OCI-LY7 (cell line): Measurements from ENCODE around the gene GOLGA6B. TPM values are rescaled to one million over a fixed set of nuclear protein-coding genes. Genes with fewer than 3 reads are reported as not detected.
"Not testable (repeated sequence)": the region's sequence is repeated elsewhere in the genome, so short reads cannot be mapped to it uniquely, and the experiment has no call there.

Experiments used
- BruUV-seq: library from RNA; stranded (reverse); fragments of 400-500 nt; replicated peaks from 2 replicates; lab custom pipeline; 2021; lab: Mats Ljungman, UMichigan
- CTCF ChIA-PET: fragments of 300-600 bp; sonication (Branson Sonifier 250); formaldehyde crosslinking; loops from one replicate; lab custom pipeline; 2022; ENCODE audit warnings: antibody characterized with exemption; ENCODE audit not compliant: unreplicated experiment; lab: Charles Lee
- POLR2A ChIA-PET: fragments of 300-600 bp; sonication (Branson Sonifier 250); formaldehyde crosslinking; loops from one replicate; lab custom pipeline; 2022; ENCODE audit warnings: antibody characterized with exemption; lab: Charles Lee
- DNase-seq: peaks from one replicate; pipeline ENCODE4 v3.0.0-alpha.2; 2015; ENCODE audit warnings: low spot score
- H2AFZ ChIP-seq: fragments of 200-600 bp; sonication (generic), shearing (Covaris generic); 2 replicates; pipeline ENCODE4 v1.6.1; 2014; ENCODE audit warnings: mild to moderate bottlenecking, antibody characterized with exemption, low read length, moderate library complexity
- H3K27ac ChIP-seq: fragments of 200-600 bp; sonication (generic); 2 replicates; pipeline ENCODE4 v1.5.1; 2014; ENCODE audit warnings: mixed run types, low read depth, mild to moderate bottlenecking, moderate library complexity, low read length, inconsistent platforms; ENCODE audit not compliant: poor library complexity, severe bottlenecking
- H3K36me3 ChIP-seq: fragments of 200-600 bp; sonication (generic); 2 replicates; pipeline ENCODE4 v1.6.1; 2014; ENCODE audit warnings: mild to moderate bottlenecking, antibody characterized with exemption, low read length, moderate library complexity, mixed read lengths; ENCODE audit not compliant: insufficient read depth
- H3K4me1 ChIP-seq: fragments of 200-600 bp; sonication (generic); 2 replicates; pipeline ENCODE4 v1.5.1; 2014; ENCODE audit warnings: mild to moderate bottlenecking, low read length; ENCODE audit not compliant: insufficient read depth, poor library complexity, severe bottlenecking
- H3K4me2 ChIP-seq: fragments of 200-600 bp; sonication (generic); 2 replicates; pipeline ENCODE4 v1.6.1; 2014; ENCODE audit warnings: mild to moderate bottlenecking, low read length
- H3K4me3 ChIP-seq: fragments of 200-600 bp; sonication (generic); 2 replicates; pipeline ENCODE4 v1.5.1; 2014; ENCODE audit warnings: mild to moderate bottlenecking, low read depth, low read length; ENCODE audit not compliant: poor library complexity, severe bottlenecking
- H3K79me2 ChIP-seq: fragments of 200-600 bp; sonication (generic); 2 replicates; pipeline ENCODE4 v1.6.1; 2016; ENCODE audit warnings: low read depth, mild to moderate bottlenecking, low read length, moderate library complexity, mixed read lengths; ENCODE audit not compliant: insufficient read depth
- H3K9me2 ChIP-seq: fragments of 200-600 bp; sonication (generic); 2 replicates; pipeline ENCODE4 v1.6.1; 2016; ENCODE audit warnings: mild to moderate bottlenecking, low read length, mixed read lengths; ENCODE audit not compliant: insufficient read depth
- H3K9me3 ChIP-seq: fragments of 200-600 bp; sonication (generic); 2 replicates; pipeline ENCODE4 v1.6.1; 2014; ENCODE audit warnings: mild to moderate bottlenecking, mixed run types, low read length, mixed read lengths
- H4K20me1 ChIP-seq: fragments of 200-600 bp; sonication (generic); 2 replicates; pipeline ENCODE4 v1.6.1; 2014; ENCODE audit warnings: mild to moderate bottlenecking, antibody characterized with exemption, low read length, moderate library complexity, mixed read lengths; ENCODE audit not compliant: insufficient read depth
- EZH2phosphoT487 ChIP-seq: fragments of 200-600 bp; sonication (generic); IDR thresholded peaks from 2 replicates; pipeline ENCODE4 v1.6.1; 2018; ENCODE audit warnings: low read depth, borderline replicate concordance, mild to moderate bottlenecking, mixed run types, antibody characterized with exemption, low read length, moderate library complexity, mixed read lengths
- intact Hi-C: fragments of 100-400 bp; cut with micrococcal nuclease; formaldehyde crosslinking; loops from one replicate; pipeline ENCODE4 v1.10.0; 2022; ENCODE audit not compliant: unreplicated experiment
- total RNA-seq, 2 experiments: library from RNA; depleted of rRNA in 1 of 2; stranded (reverse); fragments of >200 nt in 1 of 2; shearing (Covaris generic) in 1 of 2; gene quantifications; 2 replicates each; pipeline ENCODE4 v1.2.3, GENCODE V29; 2014 to 2022
- TF ChIP-seq, protein P1 (sequence below): fragments of 200-600 bp; sonication (generic); conservative IDR thresholded peaks from 2 replicates; pipeline ENCODE4 v1.5.1; 2014; ENCODE audit warnings: mild to moderate bottlenecking, antibody characterized with exemption, low read length, moderate library complexity, mixed read lengths

Gene GOLGA6B
- total RNA-seq, 2 experiments from 2014 or later: not detected

DNA sequence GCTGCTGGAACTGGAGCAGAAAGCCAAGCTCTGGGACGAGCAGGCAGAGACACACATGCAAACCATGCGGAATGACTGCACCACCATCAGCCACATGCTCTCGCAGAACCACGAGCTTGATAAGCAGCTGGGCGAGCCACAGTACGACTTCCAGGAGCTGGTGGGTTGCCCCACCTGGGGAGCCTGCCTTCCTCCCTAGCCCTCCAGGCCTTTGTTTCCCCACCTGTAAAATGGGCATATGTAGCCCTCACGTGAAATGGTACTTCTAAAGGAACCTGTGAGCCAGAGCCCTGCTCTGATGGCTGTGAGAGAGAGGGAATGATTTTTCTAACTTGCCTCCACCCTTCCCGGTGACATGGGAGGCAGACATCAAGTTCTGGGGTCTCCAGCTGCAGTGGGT is 44.6 kb upstream of the GOLGA6B start:
- POLR2A ChIA-PET: no interaction called here
- H3K4me1 ChIP-seq: no peaks in the 10 kb centered on the region
- intact Hi-C loops: loop anchor here (10.0 kb wide), 1 partner anchor 475 kb away; no protein-coding TSS in a partner anchor
- H3K4me2 ChIP-seq: no peak overlapping the region
- H3K4me3 ChIP-seq: no peak overlapping the region
- H3K79me2 ChIP-seq: no peaks in the 10 kb centered on the region
- H3K9me2 ChIP-seq: no peaks in the 10 kb centered on the region
- no peak overlapping the region for H3K27ac ChIP-seq
- H3K9me3 ChIP-seq: no peaks in the 10 kb centered on the region
- H3K36me3 ChIP-seq: no peaks in the 10 kb centered on the region
- H2AFZ ChIP-seq: no peak overlapping the region
- DNase-seq: no peak
- CTCF ChIA-PET: no interaction called here
- H4K20me1 ChIP-seq: no peaks in the 10 kb centered on the region
- no TSS peak for BruUV-seq
- TF ChIP-seq, protein P1, sequence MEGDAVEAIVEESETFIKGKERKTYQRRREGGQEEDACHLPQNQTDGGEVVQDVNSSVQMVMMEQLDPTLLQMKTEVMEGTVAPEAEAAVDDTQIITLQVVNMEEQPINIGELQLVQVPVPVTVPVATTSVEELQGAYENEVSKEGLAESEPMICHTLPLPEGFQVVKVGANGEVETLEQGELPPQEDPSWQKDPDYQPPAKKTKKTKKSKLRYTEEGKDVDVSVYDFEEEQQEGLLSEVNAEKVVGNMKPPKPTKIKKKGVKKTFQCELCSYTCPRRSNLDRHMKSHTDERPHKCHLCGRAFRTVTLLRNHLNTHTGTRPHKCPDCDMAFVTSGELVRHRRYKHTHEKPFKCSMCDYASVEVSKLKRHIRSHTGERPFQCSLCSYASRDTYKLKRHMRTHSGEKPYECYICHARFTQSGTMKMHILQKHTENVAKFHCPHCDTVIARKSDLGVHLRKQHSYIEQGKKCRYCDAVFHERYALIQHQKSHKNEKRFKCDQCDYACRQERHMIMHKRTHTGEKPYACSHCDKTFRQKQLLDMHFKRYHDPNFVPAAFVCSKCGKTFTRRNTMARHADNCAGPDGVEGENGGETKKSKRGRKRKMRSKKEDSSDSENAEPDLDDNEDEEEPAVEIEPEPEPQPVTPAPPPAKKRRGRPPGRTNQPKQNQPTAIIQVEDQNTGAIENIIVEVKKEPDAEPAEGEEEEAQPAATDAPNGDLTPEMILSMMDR: no peak

- H3K4me2 ChIP-seq, BruUV-seq: not testable (repeated sequence)
- POLR2A ChIA-PET: interaction anchor here (0.6 kb wide), 2 partner anchors 31 to 231 kb away, joined by 4 read pairs; no protein-coding TSS in a partner anchor
These were observed 42.2 kb upstream of the GOLGA6B start for GRCh38 chr15:72612324-72612723.

GRCh38 chr15:72614810-72615532 is 39.5 kb upstream of the GOLGA6B start:
- H3K4me2 ChIP-seq: no peak overlapping the region
- H3K79me2 ChIP-seq: no peaks in the 10 kb centered on the region
- ChIA-PET CTCF (no interaction called here), POLR2A (interaction anchor here (0.6 kb wide), 1 partner anchor 116 kb away, joined by 3 read pairs; no protein-coding TSS in a partner anchor)
- no peaks in the 10 kb centered on the region for H3K9me2 ChIP-seq
- intact Hi-C loops: no loop called here
- no peak for DNase-seq
- H2AFZ ChIP-seq: no peak overlapping the region
- H3K4me1 ChIP-seq: no peaks in the 10 kb centered on the region
- no peaks in the 10 kb centered on the region for H4K20me1 ChIP-seq
- no peak overlapping the region for H3K27ac ChIP-seq
- no peaks in the 10 kb centered on the region for H3K9me3 ChIP-seq
- no TSS peak for BruUV-seq
- H3K36me3 ChIP-seq: no peaks in the 10 kb centered on the region
- no peak overlapping the region for H3K4me3 ChIP-seq
- TF ChIP-seq EZH2phosphoT487: no peak
- TF ChIP-seq, protein P1: no peak

More at GRCh38 chr15:72612324-72612723, 42.2 kb upstream of the GOLGA6B start:
- CTCF ChIA-PET, H3K36me3 ChIP-seq, H3K9me2 ChIP-seq, H3K4me3 ChIP-seq, H3K79me2 ChIP-seq, H3K27ac ChIP-seq, H3K4me1 ChIP-seq, intact Hi-C loops, H2AFZ ChIP-seq, DNase-seq, H3K9me3 ChIP-seq, H4K20me1 ChIP-seq: not testable (repeated sequence)
